ENCODE data around the gene RARRES2.

- no peak for TF ChIP-seq ZNF302 (CRISPR knock-in tag; IDR thresholded peaks at IDR 0.05)
- TF ChIP-seq, protein P1, sequence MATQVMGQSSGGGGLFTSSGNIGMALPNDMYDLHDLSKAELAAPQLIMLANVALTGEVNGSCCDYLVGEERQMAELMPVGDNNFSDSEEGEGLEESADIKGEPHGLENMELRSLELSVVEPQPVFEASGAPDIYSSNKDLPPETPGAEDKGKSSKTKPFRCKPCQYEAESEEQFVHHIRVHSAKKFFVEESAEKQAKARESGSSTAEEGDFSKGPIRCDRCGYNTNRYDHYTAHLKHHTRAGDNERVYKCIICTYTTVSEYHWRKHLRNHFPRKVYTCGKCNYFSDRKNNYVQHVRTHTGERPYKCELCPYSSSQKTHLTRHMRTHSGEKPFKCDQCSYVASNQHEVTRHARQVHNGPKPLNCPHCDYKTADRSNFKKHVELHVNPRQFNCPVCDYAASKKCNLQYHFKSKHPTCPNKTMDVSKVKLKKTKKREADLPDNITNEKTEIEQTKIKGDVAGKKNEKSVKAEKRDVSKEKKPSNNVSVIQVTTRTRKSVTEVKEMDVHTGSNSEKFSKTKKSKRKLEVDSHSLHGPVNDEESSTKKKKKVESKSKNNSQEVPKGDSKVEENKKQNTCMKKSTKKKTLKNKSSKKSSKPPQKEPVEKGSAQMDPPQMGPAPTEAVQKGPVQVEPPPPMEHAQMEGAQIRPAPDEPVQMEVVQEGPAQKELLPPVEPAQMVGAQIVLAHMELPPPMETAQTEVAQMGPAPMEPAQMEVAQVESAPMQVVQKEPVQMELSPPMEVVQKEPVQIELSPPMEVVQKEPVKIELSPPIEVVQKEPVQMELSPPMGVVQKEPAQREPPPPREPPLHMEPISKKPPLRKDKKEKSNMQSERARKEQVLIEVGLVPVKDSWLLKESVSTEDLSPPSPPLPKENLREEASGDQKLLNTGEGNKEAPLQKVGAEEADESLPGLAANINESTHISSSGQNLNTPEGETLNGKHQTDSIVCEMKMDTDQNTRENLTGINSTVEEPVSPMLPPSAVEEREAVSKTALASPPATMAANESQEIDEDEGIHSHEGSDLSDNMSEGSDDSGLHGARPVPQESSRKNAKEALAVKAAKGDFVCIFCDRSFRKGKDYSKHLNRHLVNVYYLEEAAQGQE (IDR thresholded peaks at IDR 0.05), result no peak
- no peak for TF ChIP-seq CTCF (IDR thresholded peaks at IDR 0.05)
- no peak for TF ChIP-seq CHD2 (IDR thresholded peaks at IDR 0.05; ENCODE audit: low read length, partially characterized antibody)
- TF ChIP-seq TFCP2L1 (CRISPR knock-in tag; IDR thresholded peaks at IDR 0.05), result no peak
- no peak for TF ChIP-seq JUNB (IDR thresholded peaks at IDR 0.05)
- no peak for TF ChIP-seq BHLHE40 (IDR thresholded peaks at IDR 0.05; ENCODE audit: low read depth, low read length)
- TF ChIP-seq SMC3 (IDR thresholded peaks at IDR 0.05), result no peak
- no peak for TF ChIP-seq POLR2A (IDR thresholded peaks at IDR 0.05; ENCODE audit: low read length)
- no peak for TF ChIP-seq KDM1A (IDR thresholded peaks at IDR 0.05; ENCODE audit: low read depth)
- TF ChIP-seq CHD4 (IDR thresholded peaks at IDR 0.05; ENCODE audit: borderline replicate concordance), result no peak
- TF ChIP-seq ZFP36 (IDR thresholded peaks at IDR 0.05; ENCODE audit: borderline replicate concordance, partially characterized antibody), result no peak
- TF ChIP-seq RFX5 (IDR thresholded peaks at IDR 0.05), result no peak
- TF ChIP-seq MAFK (IDR thresholded peaks at IDR 0.05; ENCODE audit: partially characterized antibody), result no peak
Measured at GRCh38 chr7:150367677-150368095, 26.3 kb upstream of the RARRES2 start.

All from A549 (cell line).